HG03442 (cell line): ENCODE measurements around the gene GFI1.
A peak's percentile ranks its signal among the peaks of the same experiment; 100 is the strongest.
"Not testable (repeated sequence)": the region's sequence is repeated elsewhere in the genome, so short reads cannot be mapped to it uniquely, and the experiment has no call there.

Experiments
- ATAC-seq: cut with Tn5 transposase; IDR thresholded peaks from one replicate; pipeline ENCODE4 v1.9.1; 2021; ENCODE audit warnings: mild to moderate bottlenecking, moderate library complexity; ENCODE audit not compliant: unreplicated experiment

GFI1 gene

GRCh38 chr1:92486251-92487077, at the start of gene GFI1:
TSS of gene GFI1 (minus strand) at chr1:92486925. CDS start at chr1:92483487, 3,438 bp downstream.
- ATAC-seq: peak; percentile 18

DNA sequence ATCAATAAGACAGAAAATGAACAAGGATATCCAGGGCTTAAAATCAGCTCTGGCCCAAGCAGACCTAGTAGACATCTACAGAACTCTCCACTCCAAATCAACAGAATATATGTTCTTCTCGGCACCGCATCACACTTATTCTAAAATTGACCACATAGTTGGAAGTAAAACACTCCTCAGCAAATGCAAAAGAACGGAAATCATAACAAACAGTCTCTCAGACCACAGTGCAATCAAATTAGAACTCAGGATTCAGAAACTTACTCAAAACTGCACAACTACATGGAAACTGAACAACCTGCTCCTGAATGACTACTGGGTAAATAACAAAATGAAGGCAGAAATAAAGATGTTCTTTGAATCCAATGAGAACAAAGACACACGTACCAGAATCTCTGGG, 45.6 kb upstream of the GFI1 start:
- not testable (repeated sequence) for ATAC-seq

- ATAC-seq: not testable (repeated sequence)
Observed at GRCh38 chr1:92531939-92532338, 45.2 kb upstream of the GFI1 start.

- no peak for ATAC-seq
Observed at GRCh38 chr1:92527670-92528069, 40.9 kb upstream of the GFI1 start.

- ATAC-seq: not testable (repeated sequence)
Observed at GRCh38 chr1:92524944-92525590, 38.3 kb upstream of the GFI1 start.

DNA sequence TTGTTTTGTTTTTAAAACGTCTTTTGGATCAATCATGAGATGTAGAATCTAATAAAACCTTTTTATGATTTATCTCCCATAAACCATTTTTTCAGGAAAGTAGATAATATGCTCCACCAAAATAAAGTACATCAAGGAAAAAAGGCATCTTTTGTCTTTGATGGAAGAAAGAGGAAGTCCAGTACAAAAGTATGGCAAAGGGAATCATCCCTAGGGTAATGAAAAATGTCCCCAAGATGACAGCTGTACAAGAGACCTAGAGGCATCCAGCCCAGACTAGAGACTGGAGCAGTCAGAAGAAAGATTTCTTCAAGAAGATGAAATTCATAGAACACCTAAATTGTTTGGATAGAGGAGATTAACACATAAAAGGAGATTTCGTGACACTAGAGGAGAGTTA, 32.3 kb upstream of the GFI1 start:
- ATAC-seq: no peak

GRCh38 chr1:92516574-92516973, 29.8 kb upstream of the GFI1 start:
- no peak for ATAC-seq

GRCh38 chr1:92515796-92516201, 29.1 kb upstream of the GFI1 start:
- no peak for ATAC-seq

- peak; percentile 58 for ATAC-seq
Observed at GRCh38 chr1:92511541-92511940, 24.8 kb upstream of the GFI1 start.

DNA sequence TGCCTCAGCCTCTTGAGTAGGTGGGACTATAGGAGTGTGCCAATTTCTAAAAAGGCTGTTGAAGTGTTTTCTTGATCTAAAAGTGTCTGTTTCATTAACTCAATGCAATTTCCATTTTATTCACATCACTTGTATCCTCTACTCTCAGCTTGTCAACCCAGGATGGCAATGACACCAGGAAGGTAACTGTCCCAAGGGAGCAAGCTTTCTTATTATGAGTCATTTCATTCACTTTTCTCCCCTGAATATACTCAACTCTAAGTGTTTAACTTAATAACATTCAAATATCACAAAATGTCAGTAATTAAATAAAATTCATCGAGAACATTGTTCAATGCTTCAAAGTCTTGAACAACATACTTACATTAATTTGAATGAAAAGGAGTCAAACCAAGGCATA, 22.9 kb upstream of the GFI1 start:
- ATAC-seq: no peak

- no peak for ATAC-seq
Observed at GRCh38 chr1:92505015-92505692, 18.4 kb upstream of the GFI1 start.

DNA sequence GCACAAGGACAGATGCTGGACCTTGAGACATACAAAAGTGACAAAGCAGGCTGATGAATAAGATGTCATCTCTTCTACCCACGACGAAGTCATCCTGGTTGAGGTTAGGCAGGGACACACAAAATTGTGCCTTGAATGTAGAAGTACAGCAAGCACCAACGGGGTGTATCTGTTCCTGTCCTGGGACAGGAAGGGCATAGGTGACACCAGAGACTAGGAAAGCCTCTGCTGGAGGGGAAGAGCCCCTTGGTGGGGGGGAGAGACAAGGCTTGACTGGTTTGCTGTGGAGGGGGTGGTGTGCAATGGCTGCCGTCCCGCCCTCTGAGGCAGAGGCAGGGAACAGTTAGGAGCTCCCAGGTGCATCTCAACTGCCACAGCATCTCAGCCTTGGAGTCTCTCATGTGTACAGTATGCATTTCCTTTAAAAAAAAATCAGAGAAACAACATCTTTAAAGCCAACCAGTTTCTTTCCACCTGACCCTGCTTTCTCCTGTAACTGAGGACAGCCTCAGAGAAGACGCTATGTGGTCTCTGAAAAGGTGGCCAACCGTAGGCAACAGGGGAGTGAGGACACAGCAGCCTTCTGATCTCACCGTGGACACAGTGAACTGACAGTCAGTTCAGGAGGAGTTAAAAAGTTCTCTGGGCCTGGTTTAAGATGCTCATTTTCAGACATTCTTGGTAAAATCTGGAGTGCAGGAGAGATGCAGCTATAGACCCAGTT, 17.7 kb upstream of the GFI1 start:
- no peak for ATAC-seq

GRCh38 chr1:92503926-92504285, 17.2 kb upstream of the GFI1 start:
- no peak for ATAC-seq

DNA sequence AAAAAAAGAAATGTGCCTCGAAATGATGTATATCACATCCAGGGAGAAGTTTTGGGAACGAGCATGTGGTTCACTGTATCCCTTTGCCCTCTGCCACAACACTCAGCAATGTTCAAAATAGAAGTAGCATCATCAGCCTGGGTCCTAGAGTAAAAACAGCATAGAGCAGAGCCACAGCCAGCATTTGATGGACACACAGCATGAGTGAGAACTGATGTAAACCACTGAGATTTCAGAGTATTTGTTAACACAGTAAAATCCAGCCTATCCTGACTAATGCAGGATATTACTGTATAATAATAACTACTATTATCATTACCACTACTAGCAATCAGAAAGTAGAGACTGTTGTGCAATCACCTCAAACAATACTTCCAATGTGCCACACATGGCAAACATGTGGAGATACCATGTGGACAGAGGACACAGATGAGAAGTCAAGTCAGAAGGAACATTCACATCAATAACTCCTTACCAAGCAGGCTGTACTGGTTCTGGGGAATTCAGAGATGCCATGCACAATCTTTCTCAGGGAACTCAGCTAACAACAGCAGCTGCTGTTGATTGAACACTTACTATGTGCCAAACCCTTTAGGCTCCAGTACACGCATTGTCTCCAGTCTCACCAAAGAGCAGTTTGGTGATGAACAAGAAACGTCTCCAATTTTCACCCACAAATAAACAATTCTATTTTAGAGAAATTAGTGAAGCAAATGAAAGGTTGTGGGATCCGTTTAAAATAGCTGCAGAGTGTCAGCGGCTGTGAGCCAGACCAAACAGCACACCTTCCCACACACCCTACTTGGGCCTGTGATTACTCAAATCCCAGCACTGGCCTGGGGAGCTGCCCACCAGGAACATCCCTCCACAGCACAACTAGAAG, 16.6 kb upstream of the GFI1 start:
- ATAC-seq: peak; percentile 46

- ATAC-seq: peak; percentile 46
Observed at GRCh38 chr1:92502247-92502646, 15.5 kb upstream of the GFI1 start.

DNA sequence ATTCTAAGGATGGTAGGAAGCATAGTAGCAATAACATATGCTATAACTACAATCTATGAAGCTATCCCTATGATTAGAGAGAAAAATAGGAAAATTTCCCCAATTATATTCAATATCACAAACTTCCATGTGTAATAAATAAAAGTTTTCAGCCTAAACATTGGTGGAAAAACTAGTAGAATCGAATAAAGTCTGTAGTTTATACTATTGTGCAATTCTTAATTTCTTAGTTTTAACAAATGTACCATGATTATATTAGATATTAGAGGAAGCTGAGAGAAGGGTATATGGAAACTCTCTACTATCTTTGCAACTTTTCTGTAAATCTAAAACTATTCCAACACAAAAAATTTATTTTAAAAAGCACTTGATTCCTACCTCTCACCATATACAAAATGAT, 13.8 kb upstream of the GFI1 start:
- ATAC-seq: no peak

GRCh38 chr1:92495392-92496063, 8.8 kb upstream of the GFI1 start:
- no peak for ATAC-seq

DNA sequence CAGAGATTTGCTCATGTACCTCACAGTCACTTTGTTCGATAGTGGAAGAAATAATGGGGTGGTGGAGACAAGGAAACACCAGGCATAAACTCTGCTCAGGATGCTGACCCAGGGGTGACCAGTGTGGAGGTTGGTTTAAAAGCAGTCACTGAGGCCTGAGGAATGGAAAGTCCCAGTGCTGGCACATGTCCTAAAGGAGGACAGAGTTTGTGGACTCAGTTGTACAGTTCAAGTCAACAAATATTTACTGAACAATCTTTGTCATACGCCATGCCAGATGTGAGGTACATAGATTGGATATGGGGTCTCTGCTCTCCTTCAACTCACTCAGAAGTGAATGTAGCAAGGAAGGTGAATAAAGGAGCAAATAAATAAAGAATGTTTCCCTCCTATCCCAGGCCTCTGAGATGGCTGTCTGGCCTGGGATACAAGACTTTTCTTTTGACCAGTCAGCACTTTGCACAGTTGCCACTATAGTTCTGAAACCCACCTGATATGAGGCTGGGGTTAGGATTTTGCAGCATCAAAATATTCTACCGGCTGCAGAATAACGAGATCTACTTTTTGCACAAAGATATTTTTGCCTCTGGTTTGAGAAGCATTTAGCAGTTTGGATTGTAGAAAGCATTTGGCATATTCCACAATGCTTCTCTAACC, 7.9 kb upstream of the GFI1 start:
- ATAC-seq: no peak

DNA sequence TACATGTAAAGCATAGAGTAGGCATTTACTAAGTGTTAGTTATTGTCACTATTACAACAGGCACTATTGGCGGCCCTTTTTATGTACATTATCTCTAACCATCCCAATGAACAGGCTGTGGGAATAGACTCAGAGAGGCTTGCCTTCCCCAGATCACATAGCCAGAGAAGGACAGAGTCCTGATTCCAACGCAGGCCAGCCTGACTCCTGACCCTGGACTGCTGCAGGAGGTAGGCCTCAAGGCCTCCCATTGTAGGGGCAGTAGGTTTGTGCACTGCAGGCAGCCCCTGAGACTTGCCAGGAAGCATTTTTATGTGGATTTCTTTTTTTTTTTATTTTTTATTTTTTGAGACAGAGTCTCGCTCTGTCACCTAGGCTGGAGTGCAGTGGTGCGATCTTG, 6.4 kb upstream of the GFI1 start:
- ATAC-seq: no peak
